H1 (cell line): ENCODE data around the gene MTX1. TPM values are rescaled to one million over a fixed set of nuclear protein-coding genes. Genes with fewer than 3 reads are reported as not detected.

Source experiments
- CTCF ChIA-PET: fragments of 300-600 bp; sonication (Branson Sonifier 250); formaldehyde crosslinking; loops from one replicate; lab custom pipeline; 2021; ENCODE audit not compliant: partially characterized antibody; lab: Charles Lee
- POLR2A ChIA-PET: fragments of 300-600 bp; sonication (Branson Sonifier 250); formaldehyde crosslinking; loops from one replicate; lab custom pipeline; 2021; ENCODE audit warnings: inconsistent platforms; ENCODE audit not compliant: partially characterized antibody; lab: Charles Lee
- DNase-seq, 2 experiments: peaks; one replicate each; pipeline versions ENCODE4 v3.0.0 to v3.0.0-alpha.2; 2010 to 2022; ENCODE audit warnings: low spot score in 2 of 2, low read depth in 1 of 2, mixed read lengths in 1 of 2
- FAIRE-seq: peaks from 2 replicates; lab custom pipeline; 2011; peaks lifted over from hg19 to GRCh38; lab: Jason Lieb, UNC
- H2AFZ ChIP-seq: 2 replicates; pipeline ENCODE4 v1.8.1; 2012; ENCODE audit warnings: low read length, inconsistent platforms
- H2AK5ac ChIP-seq: 2 replicates; pipeline ENCODE4 v1.6.1; 2013; ENCODE audit warnings: low read depth, low read length
- H2BK120ac ChIP-seq: replicated peaks from 2 replicates; pipeline ENCODE3; 2013; ENCODE audit warnings: low read depth, low read length, inconsistent platforms
- H2BK12ac ChIP-seq: 2 replicates; pipeline ENCODE4 v1.6.1; 2013; ENCODE audit warnings: low read depth, low read length
- H2BK15ac ChIP-seq: 2 replicates; pipeline ENCODE4 v1.6.1; 2013; ENCODE audit warnings: low read length
- H2BK20ac ChIP-seq: 2 replicates; pipeline ENCODE4 v1.6.1; 2013; ENCODE audit warnings: low read length
- H2BK5ac ChIP-seq: 2 replicates; pipeline ENCODE4 v1.6.1; 2013; ENCODE audit warnings: low read depth, low read length
- H3K14ac ChIP-seq: 2 replicates; pipeline ENCODE4 v1.6.1; 2013; ENCODE audit warnings: inconsistent platforms; ENCODE audit not compliant: insufficient read length
- H3K18ac ChIP-seq: 2 replicates; pipeline ENCODE4 v1.6.1; 2013; ENCODE audit warnings: low read length; ENCODE audit errors: extremely low read depth
- H3K23ac ChIP-seq: 2 replicates; pipeline ENCODE4 v1.6.1; 2013; ENCODE audit warnings: inconsistent platforms; ENCODE audit not compliant: insufficient read length
- H3K23me2 ChIP-seq: 2 replicates; pipeline ENCODE4 v1.6.1; 2013; ENCODE audit warnings: low read depth, low read length
- H3K27ac ChIP-seq: 2 replicates; pipeline ENCODE4 v1.6.1; 2011; ENCODE audit warnings: low read depth, low read length, inconsistent platforms
- H3K27me3 ChIP-seq, 4 experiments: replicated peaks in 1 of 4; 1 replicate in 1 of 4; 2 replicates in 3 of 4; pipeline versions ENCODE4 v1.6.1 to v1.8.1; 2011 to 2013; ENCODE audit warnings: low read length in 3 of 4, mild to moderate bottlenecking in 3 of 4, inconsistent platforms in 2 of 4, mixed read lengths in 2 of 4, moderate library complexity in 1 of 4; ENCODE audit not compliant: control insufficient read depth in 3 of 4, insufficient read depth in 3 of 4; ENCODE audit errors: extremely low read depth in 1 of 4
- H3K36me3 ChIP-seq, 4 experiments: 2 replicates each; pipeline versions ENCODE4 v1.6.1 to v1.8.1; 2011 to 2013; ENCODE audit warnings: mild to moderate bottlenecking in 4 of 4, low read length in 3 of 4, moderate library complexity in 2 of 4, control low read depth in 1 of 4, inconsistent platforms in 1 of 4; ENCODE audit not compliant: insufficient read depth in 4 of 4, control insufficient read depth in 2 of 4
- H3K4ac ChIP-seq: replicated peaks from 2 replicates; pipeline ENCODE3; 2013; ENCODE audit warnings: low read length, low read depth, mixed read lengths, inconsistent platforms; ENCODE audit not compliant: insufficient read length
- H3K4me1 ChIP-seq, 4 experiments: replicated peaks in 1 of 4; 1 replicate in 1 of 4; 2 replicates in 3 of 4; pipeline versions ENCODE4 v1.6.1 to v1.8.1; 2011 to 2013; ENCODE audit warnings: low read length in 3 of 4, inconsistent platforms in 2 of 4, mixed read lengths in 1 of 4; ENCODE audit not compliant: insufficient read depth in 4 of 4, control insufficient read depth in 3 of 4
- H3K4me2 ChIP-seq, 2 experiments: 2 replicates each; pipeline versions ENCODE4 v1.6.1 to v1.8.1; 2011 to 2013; ENCODE audit warnings: low read depth in 2 of 2, low read length in 2 of 2, control low read depth in 1 of 2, inconsistent platforms in 1 of 2, mild to moderate bottlenecking in 1 of 2; ENCODE audit not compliant: insufficient read depth in 1 of 2
- H3K4me3 ChIP-seq, 4 experiments: fragments of 200-600, 300-600 bp in 1 of 4; sonication (generic), shearing (Covaris generic), sonication (Bioruptor Twin) in 1 of 4; 2 replicates each; pipeline versions ENCODE4 v1.5.1 to v1.8.1; 2011 to 2016; ENCODE audit warnings: low read length in 4 of 4, low read depth in 3 of 4, control low read depth in 2 of 4, inconsistent platforms in 2 of 4, mild to moderate bottlenecking in 2 of 4, mixed read lengths in 1 of 4, moderate library complexity in 1 of 4; ENCODE audit not compliant: insufficient read depth in 2 of 4; ENCODE audit errors: extremely low read depth in 1 of 4
- H3K56ac ChIP-seq: replicated peaks from 2 replicates; pipeline ENCODE3; 2013; ENCODE audit warnings: low read depth, mild to moderate bottlenecking, mixed read lengths, low read length, inconsistent platforms; ENCODE audit not compliant: insufficient read length
- H3K79me1 ChIP-seq: 2 replicates; pipeline ENCODE4 v1.6.1; 2013; ENCODE audit warnings: low read depth, low read length, control low read depth
- H3K79me2 ChIP-seq, 2 experiments: 2 replicates each; pipeline versions ENCODE4 v1.6.1 to v1.8.1; 2012 to 2013; ENCODE audit warnings: low read length in 2 of 2, mild to moderate bottlenecking in 2 of 2, inconsistent platforms in 1 of 2; ENCODE audit not compliant: insufficient read depth in 2 of 2, control insufficient read depth in 1 of 2
- H3K9ac ChIP-seq, 4 experiments: replicated peaks in 1 of 4; 1 replicate in 1 of 4; 2 replicates in 3 of 4; pipeline versions ENCODE4 v1.6.1 to v1.8.1; 2011 to 2013; ENCODE audit warnings: low read depth in 3 of 4, low read length in 3 of 4, control low read depth in 2 of 4, mild to moderate bottlenecking in 2 of 4, moderate library complexity in 2 of 4, inconsistent platforms in 1 of 4; ENCODE audit errors: extremely low read depth in 1 of 4
- H3K9me3 ChIP-seq, 2 experiments: 2 replicates each; pipeline versions ENCODE4 v1.6.1 to v1.8.1; 2012 to 2013; ENCODE audit warnings: mild to moderate bottlenecking in 2 of 2, moderate library complexity in 2 of 2, control low read depth in 1 of 2, inconsistent platforms in 1 of 2, low read depth in 1 of 2, low read length in 1 of 2, mixed read lengths in 1 of 2; ENCODE audit not compliant: insufficient read depth in 2 of 2
- H4K20me1 ChIP-seq, 2 experiments: replicated peaks in 1 of 2; 2 replicates each; pipeline versions ENCODE3 to v1.8.1; 2011 to 2013; ENCODE audit warnings: inconsistent platforms in 2 of 2, low read length in 2 of 2, mild to moderate bottlenecking in 1 of 2; ENCODE audit not compliant: insufficient read depth in 2 of 2, control insufficient read depth in 1 of 2
- H4K5ac ChIP-seq: 2 replicates; pipeline ENCODE4 v1.6.1; 2013; ENCODE audit warnings: low read length, low read depth, mixed read lengths, inconsistent platforms; ENCODE audit not compliant: insufficient read length
- H4K8ac ChIP-seq: 2 replicates; pipeline ENCODE4 v1.8.0; 2013; ENCODE audit warnings: mild to moderate bottlenecking, moderate library complexity, low read length, inconsistent platforms; ENCODE audit not compliant: insufficient read depth; ENCODE audit errors: extremely low read depth
- H4K91ac ChIP-seq: replicated peaks from 2 replicates; pipeline ENCODE3; 2013; ENCODE audit warnings: low read length, mixed read lengths, inconsistent platforms; ENCODE audit not compliant: insufficient read length
- WGBS, 2 experiments: shearing (Covaris generic) in 1 of 2; methylation state at CpG; one replicate each; pipeline versions ENCODE4 v1.1.6 to v1.1.7; 2013 to 2015; ENCODE audit warnings: low lambda C conversion rate in 2 of 2, mixed read lengths in 2 of 2, inconsistent platforms in 1 of 2, low coverage in 1 of 2, missing lambda C conversion rate in 1 of 2; ENCODE audit not compliant: insufficient replicate concordance in 2 of 2, insufficient coverage in 1 of 2, insufficient read length in 1 of 2; ENCODE audit errors: extremely low coverage in 1 of 2, missing lambda C conversion rate in 1 of 2; 5-methylcytosine and 5-hydroxymethylcytosine counted together
- polyA plus RNA-seq, 7 experiments: library from polyadenylated mRNA; depleted of rRNA in 3 of 7; stranded (reverse) in 5 of 7; unstranded in 2 of 7; fragments of >200 nt in 5 of 7; fragments of 200-250 nt in 2 of 7; gene quantifications; 1 replicate in 5 of 7; 2 replicates in 1 of 7; 4 replicates in 1 of 7; pipeline versions ENCODE4 v1.2.1 to v1.2.3, GENCODE V29; 2011 to 2013; ENCODE audit warnings: missing spikeins in 2 of 7, mixed read lengths in 2 of 7
- total RNA-seq: library from RNA; stranded (reverse); fragmentation: NEBNext Ultra II Directional; extraction: Animal tissue kit (Norgen Biotek cat#: 25700); gene quantifications from 2 replicates; pipeline ENCODE4 v1.2.1, GENCODE V29; 2021

The MTX1 gene
- total and polyA plus RNA-seq, 2 of the 8 experiments (the other 6 are each of a cell fraction or from before 2014, with no cell fraction given): 47.9 to 131 TPM

GRCh38 chr1:155202731-155203515 is 5.6 kb upstream of the MTX1 start:
- POLR2A ChIA-PET: interaction anchor here (0.6 to 19.4 kb wide), 19 partner anchors 7 to 368 kb away, joined by 3 to 512 read pairs (median 4); partner anchors contain the start of genes ENTREP3, KRTCAP2, SCAMP3 and TRIM46
- FAIRE-seq: no peak
- WGBS, 2 experiments: 96% methylated on average over 19 of the region's 19 CpGs; no CpG with 5 or more reads in 1 of the 2 experiments
- H2BK5ac ChIP-seq: no peak overlapping the region
- no peak overlapping the region for H2BK20ac ChIP-seq
- H3K9ac ChIP-seq: no peak overlapping the region
- H2BK15ac ChIP-seq: no peak overlapping the region
- peaks cover under 1 to 17% (median 11%) of the 10 kb centered on the region in 4 experiments for H3K4me1 ChIP-seq
- no peak overlapping the region for H2BK12ac ChIP-seq
- H3K23me2 ChIP-seq: peaks cover 4% of the 10 kb centered on the region; the same call in 1 of the 2 replicates
- H3K9me3 ChIP-seq: no peaks in the 10 kb centered on the region
- H3K27me3 ChIP-seq: peaks cover 0 to 3% (median 0%) of the 10 kb centered on the region in 4 experiments; a peak in 2 of 7 replicates
- H3K79me1 ChIP-seq: peaks cover 11% of the 10 kb centered on the region
- no peak overlapping the region for H3K14ac ChIP-seq
- no peak overlapping the region for H3K4me2 ChIP-seq
- no peak for DNase-seq
- H2AK5ac ChIP-seq: no peak overlapping the region
- no peak overlapping the region for H3K18ac ChIP-seq
- peaks cover 12 to 36% of the 10 kb centered on the region in 2 experiments for H4K20me1 ChIP-seq
- CTCF ChIA-PET: interaction anchor here (0.9 to 1.8 kb wide), 7 partner anchors 8 to 48 kb away, joined by 3 to 8 read pairs (median 4); no protein-coding TSS in a partner anchor
- H3K56ac ChIP-seq: no peak overlapping the region
- H3K4ac ChIP-seq: no peak overlapping the region
- H2AFZ ChIP-seq: no peak overlapping the region
- peaks cover 33 to 63% (median 51%) of the 10 kb centered on the region in 4 experiments for H3K36me3 ChIP-seq
- H3K23ac ChIP-seq: no peak overlapping the region
- H3K79me2 ChIP-seq: peaks cover 0 to 7% of the 10 kb centered on the region in 2 experiments; a peak in 1 of 4 replicates
- H3K4me3 ChIP-seq: no peak overlapping the region
- no peak overlapping the region for H3K27ac ChIP-seq
- H4K5ac ChIP-seq: no peak overlapping the region
- H4K8ac ChIP-seq: no peak overlapping the region
- no peak overlapping the region for H4K91ac ChIP-seq
- no peak overlapping the region for H2BK120ac ChIP-seq
